ACHN (cell line): Measurements from ENCODE around the gene PDE6G.
A peak's percentile ranks its signal among the peaks of the same experiment; 100 is the strongest.
"Not testable (repeated sequence)": the region's sequence is repeated elsewhere in the genome, so short reads cannot be mapped to it uniquely, and the experiment has no call there.

Source experiments
- DNase-seq: peaks from one replicate; pipeline ENCODE4 v3.0.0-alpha.2; 2015
- in situ Hi-C: cut with HindIII; loops from 2 replicates; pipeline ENCODE4 v1.10.0; 2017; ENCODE audit warnings: low sequenced_read_pairs, low pct_ligation_motif_present, low pct_unique_long_range_greater_than_20kb

Gene PDE6G

DNA sequence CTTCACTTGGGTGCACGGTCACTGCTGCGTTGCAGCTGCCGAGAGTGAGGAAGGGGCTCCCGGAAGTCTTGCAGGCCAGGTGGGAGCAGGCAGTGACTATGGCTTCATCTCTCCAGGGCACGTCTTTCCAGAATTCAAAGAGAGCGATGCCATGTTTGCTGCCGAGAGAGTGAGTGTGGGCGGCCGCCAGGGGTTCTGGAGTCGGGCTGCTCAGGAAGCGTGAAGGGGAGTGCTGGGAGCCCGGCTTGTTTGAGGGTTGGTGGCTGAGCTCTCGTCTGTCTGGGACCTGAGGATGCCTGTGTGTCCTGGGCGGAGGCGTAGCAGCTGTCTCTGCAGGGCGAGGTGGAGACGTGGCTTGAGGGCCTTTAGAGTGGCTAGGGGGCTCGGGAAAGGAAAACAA is 33.7 kb upstream of the PDE6G start:
- no peak for DNase-seq
- in situ Hi-C loops: no loop called here

DNA sequence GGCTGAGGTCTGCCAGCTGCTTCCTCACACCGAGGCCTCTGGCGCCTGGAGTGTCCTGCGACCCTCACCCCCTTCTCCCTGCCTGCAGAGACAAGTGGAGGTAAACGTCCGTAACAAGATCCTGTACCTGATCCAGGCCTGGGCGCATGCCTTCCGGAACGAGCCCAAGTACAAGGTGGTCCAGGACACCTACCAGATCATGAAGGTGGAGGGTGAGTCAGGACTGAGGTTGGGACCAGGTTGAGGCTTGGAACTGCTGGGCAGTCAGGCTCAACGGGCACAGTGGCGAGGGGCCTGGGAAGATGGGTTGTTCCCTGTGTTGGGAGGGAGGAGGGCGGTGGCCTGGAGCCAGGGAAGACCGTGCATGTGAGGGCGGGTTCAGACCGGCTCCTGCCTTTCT is 32.3 kb upstream of the PDE6G start:
- no peak for DNase-seq
- in situ Hi-C loops: no loop called here

DNA sequence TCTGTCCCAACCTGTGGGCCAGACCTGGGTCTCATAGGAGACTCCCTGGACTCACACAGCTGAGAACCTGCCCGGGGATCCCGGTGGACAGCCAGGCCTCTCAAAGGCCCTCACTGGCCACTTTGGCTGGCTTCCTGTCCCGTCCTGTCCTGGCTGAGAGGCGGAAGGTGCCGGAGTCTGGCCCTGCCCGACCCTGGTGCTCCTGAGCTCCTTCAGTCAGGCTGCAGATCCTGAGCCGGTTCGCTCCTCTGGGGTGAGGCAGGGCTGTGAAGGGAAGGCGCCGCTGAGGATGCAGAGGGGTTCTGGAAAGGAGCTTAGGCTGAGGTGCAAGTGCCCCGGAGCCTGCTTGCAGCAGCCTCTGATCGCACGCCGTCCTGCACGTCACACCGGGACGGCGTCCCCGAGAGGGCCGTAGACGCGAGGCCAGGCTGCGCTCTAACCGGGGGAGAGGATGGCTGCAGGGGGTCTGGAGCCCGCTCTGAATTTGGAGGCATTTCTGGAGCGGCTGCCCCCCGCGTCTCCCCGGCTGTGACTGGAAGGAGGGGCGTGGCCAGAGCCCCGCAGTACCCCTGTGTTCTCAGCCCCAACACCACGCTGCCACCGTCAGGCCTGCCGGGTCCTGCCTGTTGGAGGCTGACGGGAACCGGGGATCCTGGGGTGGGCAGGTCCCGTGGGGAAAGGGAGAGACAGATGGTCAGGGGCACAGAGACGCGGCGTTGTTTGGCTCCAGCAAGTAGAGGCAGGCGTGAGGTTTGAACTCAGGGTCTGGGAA is 31.6 kb upstream of the PDE6G start:
- in situ Hi-C loops: no loop called here
- DNase-seq: no peak

DNA sequence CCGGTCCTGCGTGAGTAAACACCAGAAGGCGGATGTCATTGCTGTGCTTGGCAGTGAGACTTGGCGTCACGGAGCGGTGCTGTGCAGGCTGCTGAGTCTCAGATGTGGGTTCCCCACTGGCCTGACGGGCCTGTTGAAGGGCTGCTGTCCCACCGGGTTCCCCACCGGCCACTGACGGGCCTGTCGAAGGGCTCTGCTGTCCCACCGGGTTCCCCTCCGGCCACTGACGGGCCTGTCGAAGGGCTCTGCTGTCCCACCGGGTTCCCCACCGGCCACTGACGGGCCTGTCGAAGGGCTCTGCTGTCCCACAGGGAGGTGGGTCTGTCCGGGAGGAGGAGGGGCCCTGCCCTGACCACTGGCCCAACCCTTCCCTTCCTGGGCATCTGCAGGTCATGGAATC is 30.3 kb upstream of the PDE6G start:
- in situ Hi-C loops: no loop called here
- no peak for DNase-seq

DNA sequence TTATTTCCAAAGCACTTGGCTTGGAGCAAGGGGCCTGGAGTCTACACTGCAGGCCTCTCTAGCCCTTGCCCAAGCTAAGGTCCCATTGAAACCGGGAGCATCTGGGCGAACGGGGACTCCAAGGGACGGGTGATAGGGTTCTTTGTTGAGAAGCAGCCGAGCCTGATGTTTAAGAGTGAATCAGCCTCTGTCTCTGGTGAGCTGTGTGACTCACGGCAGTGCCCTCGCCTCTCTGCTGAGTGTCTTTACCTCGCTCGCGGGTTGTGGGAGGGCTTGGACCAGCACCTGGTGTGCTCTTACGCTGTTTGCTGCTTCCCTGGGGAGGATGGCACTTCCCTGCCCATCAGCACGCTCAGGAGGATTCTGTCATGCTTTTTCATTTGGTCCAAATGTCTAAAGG is 28.8 kb upstream of the PDE6G start:
- DNase-seq: peak; percentile 84
- in situ Hi-C loops: no loop called here

DNA sequence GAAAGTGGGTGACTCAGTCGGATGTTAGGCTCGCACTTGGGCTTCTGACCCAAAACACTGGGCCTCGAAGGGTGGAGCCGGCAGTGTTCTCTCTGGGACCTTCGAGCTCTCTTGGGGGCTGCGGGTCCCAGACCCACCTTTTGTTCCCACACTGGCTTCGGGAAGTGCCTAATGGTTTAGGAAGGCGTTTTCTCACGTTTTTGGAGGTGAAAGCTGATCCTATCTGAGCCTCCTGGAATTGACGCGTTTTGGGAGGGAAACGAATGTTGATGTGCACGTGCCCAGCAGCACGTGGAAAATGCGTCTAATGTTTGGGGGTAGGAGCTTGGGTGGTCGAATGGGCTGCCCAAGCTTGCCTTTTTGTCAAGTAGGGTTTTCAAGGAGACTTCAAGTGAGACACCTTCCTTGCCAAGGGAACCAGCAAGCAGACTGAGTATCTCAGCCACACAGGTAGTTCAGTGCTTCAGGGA is 28.1 kb upstream of the PDE6G start:
- in situ Hi-C loops: no loop called here
- DNase-seq: no peak

DNA sequence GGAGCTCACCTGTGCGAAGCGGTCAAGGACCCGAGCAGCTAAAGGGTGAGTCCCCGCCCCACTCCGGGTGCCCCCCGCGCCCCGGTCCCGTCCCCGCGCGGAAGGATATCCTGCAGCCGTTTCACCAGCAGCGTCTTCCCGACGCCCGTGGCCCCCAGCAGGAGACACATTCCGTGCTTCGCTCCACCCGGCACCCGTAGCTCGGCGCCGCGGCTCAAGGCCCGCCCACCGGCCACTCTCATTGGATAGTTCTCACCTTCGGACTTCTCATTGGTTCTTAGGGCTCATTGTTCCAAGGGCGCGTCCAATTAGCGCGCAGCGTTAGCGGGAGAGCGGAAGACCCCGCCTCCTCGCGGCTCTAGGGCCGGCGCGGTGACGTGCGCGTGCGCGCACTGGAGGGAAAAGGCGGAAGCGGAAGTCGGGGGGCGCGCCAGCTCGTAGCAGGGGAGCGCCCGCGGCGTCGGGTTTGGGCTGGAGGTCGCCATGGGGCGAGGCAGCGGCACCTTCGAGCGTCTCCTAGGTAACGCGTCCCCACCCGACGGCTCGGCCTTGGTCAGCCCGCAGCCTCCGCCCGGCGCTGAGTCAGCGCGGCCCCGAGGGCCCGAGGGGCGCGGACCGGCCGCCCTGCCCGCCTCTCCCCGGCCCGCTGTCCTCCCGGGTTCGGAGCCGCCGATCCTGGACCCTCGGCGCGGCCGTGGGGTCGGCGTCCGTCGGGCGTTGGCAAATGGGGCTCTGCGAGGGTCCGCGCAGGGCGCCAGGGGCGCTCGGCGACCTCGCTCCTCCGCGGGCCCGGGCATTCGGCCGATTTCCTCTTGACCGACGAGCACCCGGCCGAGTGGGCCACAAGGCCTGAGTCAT is 27.5 kb upstream of the PDE6G start, which contains the start of the genes ARL16 and HGS:
Gene ARL16, minus strand, starts transcription at position 214 of the 858 bp plus-strand sequence. Its CDS starts 44 bp downstream, at position 170.
Gene HGS, plus strand, starts transcription at position 428 of the 858 bp plus-strand sequence. Its CDS starts 56 bp downstream, at position 484.
- peak; percentile 100 for DNase-seq
- in situ Hi-C loops: no loop called here

DNA sequence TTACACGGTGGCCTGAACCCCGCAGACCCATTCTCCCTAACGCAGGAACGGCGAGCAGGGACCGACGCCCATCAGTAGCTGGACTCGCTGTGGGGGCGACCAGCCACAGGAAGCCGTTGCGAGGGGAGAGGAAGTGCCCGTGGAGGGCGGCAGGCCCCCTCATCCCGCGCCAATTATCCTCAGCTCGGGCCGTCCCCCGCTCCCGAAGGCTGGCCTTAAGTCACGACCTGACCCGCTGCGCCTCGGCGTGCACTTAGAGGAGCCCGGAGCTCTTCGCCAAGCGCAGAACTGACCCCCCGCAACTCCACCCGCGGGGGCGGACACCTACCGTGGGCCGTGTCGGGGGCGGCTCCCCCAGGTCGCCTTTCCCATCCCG is 26.9 kb upstream of the PDE6G start:
- no peak for DNase-seq
- in situ Hi-C loops: no loop called here

DNA sequence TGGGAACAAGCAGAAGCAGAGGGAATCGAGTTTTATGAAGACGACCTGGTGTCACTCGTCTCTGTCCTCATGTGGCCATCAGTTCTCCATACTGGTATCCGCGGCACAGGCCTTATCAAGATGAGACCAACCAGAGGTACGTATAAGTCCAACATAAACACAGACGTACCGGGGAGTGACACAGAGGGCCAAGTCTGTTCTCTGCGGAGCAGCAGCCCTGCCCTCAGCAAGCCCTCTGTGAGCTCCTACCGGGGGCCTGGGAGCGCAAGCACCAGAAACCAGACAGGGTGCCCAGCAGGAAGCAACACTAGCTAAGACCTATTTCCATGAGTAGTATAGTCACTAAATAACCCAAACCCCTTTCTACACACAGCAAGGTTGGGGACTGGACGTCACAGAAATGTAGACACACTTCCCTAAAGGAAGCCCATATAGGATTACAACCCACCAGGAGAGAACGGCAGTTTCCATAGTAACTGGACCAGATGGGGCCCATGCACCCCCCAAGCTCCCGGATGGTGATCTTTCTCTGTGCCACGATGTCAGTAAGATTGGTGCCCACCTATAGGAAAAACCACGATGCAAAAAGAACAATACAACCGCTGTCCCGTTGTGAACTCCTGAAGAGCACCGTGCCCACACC is 26.3 kb upstream of the PDE6G start:
- in situ Hi-C loops: no loop called here
- DNase-seq: no peak

DNA sequence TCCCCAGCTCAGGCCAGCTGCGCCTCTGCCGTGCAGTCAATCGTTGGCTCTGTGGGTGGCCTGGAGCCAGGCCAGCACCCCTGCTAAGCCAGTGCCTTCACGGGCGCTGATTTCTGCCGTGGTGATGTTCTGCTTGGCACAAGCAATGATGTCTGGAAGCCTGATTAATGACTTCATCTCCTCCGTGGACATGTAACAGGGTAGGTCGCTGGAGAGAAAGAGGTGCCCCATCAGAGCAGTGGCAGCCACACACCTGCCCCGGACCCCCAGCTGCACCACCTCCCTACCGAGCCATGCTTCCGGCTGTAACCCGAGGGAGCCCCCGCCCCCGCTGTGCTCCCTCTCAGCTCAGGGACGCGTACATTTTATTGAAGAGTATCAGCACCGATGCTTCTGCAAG is 25.3 kb upstream of the PDE6G start:
- DNase-seq: peak; percentile 97
- in situ Hi-C loops: no loop called here

DNA sequence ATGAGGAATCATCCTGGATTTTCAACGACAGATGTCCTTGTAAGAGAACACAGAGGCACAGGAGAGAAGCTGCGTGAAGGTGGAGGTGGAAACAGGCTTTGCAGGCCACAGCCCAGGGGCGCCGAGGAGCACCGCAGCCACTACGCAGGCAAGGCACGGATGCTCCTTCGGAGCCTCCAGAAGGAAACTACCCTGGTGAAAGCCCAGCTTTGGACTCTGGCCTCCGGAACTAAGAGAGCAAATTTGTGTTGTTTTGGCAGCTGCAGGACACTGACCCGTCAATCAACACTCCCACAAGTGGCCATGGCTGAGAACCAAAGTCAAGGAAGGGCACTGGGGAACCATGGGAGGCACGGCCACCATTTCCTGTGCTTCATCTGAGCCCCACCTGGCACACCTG is 23.8 kb upstream of the PDE6G start:
- in situ Hi-C loops: no loop called here
- DNase-seq: no peak

DNA sequence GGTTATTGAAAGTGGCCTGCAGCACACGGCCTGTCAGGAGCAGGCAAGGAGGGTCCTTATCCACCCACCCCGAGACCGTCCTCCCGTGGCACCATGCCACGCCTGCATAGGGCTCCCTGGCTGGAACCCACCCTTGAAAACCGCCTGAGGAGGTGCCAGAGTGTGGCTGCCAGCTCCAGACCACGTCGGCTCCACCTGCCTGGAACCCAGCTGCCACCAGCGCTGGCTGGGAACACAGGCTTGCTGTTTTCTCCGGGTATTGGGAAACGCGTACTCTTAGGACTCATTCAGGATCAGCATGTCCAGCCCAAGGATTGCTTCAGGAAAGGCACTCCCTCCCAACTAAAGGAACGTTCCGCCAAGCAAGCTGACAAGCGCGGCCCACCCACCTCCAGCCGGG is 20.6 kb upstream of the PDE6G start:
- no peak for DNase-seq
- in situ Hi-C loops: no loop called here

DNA sequence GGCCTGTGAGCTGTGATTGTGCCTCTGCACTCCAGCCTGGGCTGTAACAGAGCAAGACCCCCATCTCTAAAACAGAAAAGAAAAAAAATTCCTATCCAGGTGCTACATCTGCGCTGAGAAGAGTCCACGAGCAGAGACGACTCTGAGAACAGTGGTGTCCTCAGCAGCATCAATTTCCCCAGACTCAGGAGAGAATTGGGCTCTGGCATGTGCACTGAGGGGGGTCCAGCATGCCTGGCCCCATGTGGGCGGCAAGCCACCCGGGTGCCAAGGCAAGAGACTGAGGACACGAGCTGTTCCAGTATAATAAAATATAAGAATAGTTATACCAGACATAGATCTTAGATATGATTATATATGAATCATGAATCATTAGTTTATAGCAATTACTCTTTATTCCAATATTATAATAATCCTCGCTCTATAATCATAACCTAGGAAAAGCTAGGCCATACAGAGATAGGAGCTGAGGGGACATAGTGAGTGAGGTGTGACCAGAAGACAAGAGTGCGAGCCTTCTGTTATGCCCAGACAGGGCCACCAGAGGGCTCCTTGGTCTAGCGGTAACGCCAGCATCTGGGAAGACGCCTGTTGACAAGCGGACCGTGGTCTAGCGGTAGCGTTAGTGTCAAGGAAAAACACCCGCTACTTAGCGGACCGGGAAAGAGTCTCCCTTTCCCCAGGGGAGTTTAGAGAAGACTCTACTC is 19.3 kb upstream of the PDE6G start:
- in situ Hi-C loops: not testable (repeated sequence)
- DNase-seq: peak; percentile 48

DNA sequence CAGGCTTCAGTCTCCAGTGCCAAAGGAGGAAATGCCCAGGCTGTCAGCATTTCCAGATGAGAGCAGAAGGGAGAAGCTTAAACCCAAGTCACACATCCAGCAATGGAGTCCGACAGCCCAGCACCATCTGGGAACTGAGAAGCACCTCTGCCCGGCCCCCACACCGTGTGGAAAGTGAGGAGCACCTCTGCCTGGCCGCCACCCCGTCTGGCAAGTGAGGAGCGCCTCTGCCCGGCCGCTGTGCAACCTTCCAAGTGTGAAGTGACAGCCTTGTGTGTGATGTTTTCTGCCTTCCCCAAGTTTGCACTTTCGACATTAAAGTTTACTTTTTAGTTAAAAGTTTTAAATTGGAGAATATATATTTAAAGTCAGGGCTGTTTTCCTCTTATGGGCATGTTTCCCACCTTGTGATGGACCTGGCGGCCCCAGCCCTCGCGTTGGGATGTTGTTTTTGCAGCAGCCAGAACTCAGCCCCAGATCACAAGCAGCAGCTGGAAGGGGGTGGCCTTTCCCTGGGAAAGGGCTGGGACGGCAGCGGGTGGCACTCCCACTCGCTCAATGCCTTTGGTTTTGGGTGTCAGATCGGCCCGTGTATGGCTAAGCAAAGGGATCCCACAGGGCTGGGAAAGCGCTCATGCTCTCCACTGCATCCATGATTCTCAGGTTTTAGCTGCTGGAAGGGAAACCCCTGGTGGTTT is 17.4 kb upstream of the PDE6G start:
- no peak for DNase-seq
- in situ Hi-C loops: no loop called here

DNA sequence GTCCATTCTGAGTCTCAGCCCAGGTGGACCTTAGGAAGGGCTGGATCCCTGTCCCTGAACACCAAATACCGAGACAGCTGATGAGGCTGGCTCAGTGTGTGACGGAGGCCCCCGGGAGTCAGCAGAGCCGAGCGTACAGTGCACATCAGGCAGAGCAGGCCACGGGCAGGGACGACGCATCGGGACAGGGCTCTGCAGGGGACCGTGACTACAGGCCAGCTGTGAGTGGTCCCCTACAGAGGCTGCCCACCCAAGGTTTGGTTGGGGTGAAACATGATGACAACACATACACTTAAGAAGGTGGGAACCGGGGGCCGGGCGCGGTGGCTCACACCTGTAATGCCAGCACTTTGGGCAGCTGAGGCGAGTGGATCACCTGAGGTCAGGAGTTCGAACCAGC is 16.6 kb upstream of the PDE6G start:
- in situ Hi-C loops: no loop called here
- DNase-seq: no peak

DNA sequence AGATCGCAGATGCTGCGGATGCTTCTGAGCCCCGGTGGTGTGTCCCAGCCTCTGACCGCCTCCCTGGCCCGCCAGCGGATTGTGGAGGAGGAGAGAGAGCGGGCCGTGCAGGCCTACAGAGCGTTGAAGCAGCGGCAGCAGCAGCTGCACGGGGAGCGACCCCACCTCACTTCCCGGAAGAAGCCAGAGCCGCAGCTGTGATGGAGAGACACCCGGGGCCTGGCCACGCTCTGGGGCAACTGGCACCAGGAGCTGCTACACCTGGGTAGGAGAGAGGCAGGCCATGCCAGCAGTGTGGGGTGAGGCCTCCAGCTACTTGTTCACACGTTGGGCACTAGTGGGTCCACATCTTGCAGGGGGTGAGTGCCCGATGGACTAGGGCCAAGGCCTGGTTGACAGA is 16.2 kb upstream of the PDE6G start:
- in situ Hi-C loops: no loop called here

DNA sequence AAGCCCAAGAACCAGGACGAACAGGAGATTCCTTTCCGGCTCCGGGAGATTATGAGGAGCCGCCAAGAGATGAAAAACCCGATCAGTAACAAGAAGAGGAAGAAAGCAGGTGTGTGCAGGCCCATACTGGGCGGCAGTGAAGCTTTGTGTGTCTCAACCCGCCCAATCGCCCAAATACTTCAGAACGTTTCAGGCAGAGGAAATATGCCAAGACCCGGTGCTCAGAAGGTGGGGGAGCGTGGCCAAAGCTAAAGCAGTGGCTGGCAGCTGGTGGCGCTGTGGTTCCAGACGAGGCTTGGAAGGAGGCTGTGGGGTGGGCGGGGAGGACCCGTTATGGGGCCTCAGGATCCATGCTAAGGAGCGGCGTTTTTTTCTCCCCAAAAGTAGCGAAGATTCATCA is 11.4 kb upstream of the PDE6G start:
- DNase-seq: no peak
- in situ Hi-C loops: no loop called here

More for the DNA sequence above, 16.2 kb upstream of the PDE6G start:
- no peak for DNase-seq
